Choroid plexus epithelial cell (primary cell): ENCODE results near the gene ZNF630.
A peak's percentile ranks its signal among the peaks of the same experiment; 100 is the strongest.
"Not testable (repeated sequence)": the region's sequence is repeated elsewhere in the genome, so short reads cannot be mapped to it uniquely, and the experiment has no call there.

Source experiments
- DNase-seq: peaks from one replicate; pipeline ENCODE4 v3.0.0-alpha.2; 2010; ENCODE audit warnings: low read depth
- H3K4me3 ChIP-seq: 2 replicates; pipeline ENCODE4 v1.5.1; 2011; ENCODE audit warnings: low read depth, mild to moderate bottlenecking, control low read depth, low read length, moderate library complexity
- CTCF ChIP-seq: conservative IDR thresholded peaks from 2 replicates; pipeline ENCODE4 v1.5.1; 2011; ENCODE audit warnings: low read depth, mild to moderate bottlenecking, control low read depth, inconsistent platforms, low read length, moderate library complexity

The ZNF630 gene

GRCh38 chrX:48071064-48071985, at the start of gene ZNF630:
Gene ZNF630 (minus strand): TSS chrX:48071640. CDS start chrX:48066886, 4,754 bp downstream.
- no peak for TF ChIP-seq CTCF
- peak; percentile 67 for DNase-seq
- H3K4me3 ChIP-seq, result peak within 1 kb of the TSS; percentile 71

GRCh38 chrX:48107717-48108116, 36.3 kb upstream of the ZNF630 start:
- H3K4me3 ChIP-seq, result no peak overlapping the region
- no peak for TF ChIP-seq CTCF
- no peak for DNase-seq

GRCh38 chrX:48102874-48103374, 31.5 kb upstream of the ZNF630 start:
- TF ChIP-seq CTCF, result no peak
- no peak for DNase-seq

GRCh38 chrX:48101443-48101842, 30.0 kb upstream of the ZNF630 start:
- DNase-seq, result no peak
- no peak overlapping the region for H3K4me3 ChIP-seq
- TF ChIP-seq CTCF, result no peak

More at GRCh38 chrX:48102874-48103374, 31.5 kb upstream of the ZNF630 start:
- H3K4me3 ChIP-seq, result no peak overlapping the region

GRCh38 chrX:48092558-48092957, 21.1 kb upstream of the ZNF630 start:
- DNase-seq, H3K4me3 ChIP-seq: not testable (repeated sequence)

GRCh38 chrX:48090123-48090522, 18.7 kb upstream of the ZNF630 start:
- no peak for TF ChIP-seq CTCF
- peak; percentile 3 for DNase-seq

GRCh38 chrX:48086082-48086481, 14.6 kb upstream of the ZNF630 start:
- peak; percentile 1 for DNase-seq
- no peak for TF ChIP-seq CTCF
- no peak overlapping the region for H3K4me3 ChIP-seq

More at GRCh38 chrX:48090123-48090522, 18.7 kb upstream of the ZNF630 start:
- H3K4me3 ChIP-seq, result no peak overlapping the region
